ENCODE measurements around the gene ZFAND6. TPM values are rescaled to one million over a fixed set of nuclear protein-coding genes. Genes with fewer than 3 reads are reported as not detected.

Gene ZFAND6
- total RNA-seq, 1 donor from 2014 or later, result 86.7 TPM

DNA sequence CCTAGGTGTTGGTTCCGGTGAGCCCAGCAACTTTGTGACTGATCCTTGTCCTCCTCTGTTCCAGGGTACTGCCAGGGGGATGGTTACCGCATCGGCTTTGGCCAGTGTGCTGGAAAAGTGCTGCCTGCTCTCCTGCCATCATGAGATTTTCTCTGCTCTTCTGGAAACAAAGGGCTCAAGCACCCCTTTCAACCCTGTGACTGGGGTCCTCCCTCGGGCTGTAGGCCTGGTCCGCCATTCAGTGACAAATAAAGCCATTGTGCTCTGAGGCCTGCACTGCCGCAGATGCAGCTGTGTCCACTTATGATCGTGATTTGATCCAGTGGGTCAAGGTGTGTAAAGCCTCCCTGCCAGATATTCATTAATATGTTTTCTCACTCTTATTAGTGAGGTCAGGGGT, 126.6 kb downstream of the ZFAND6 start:
- TF ChIP-seq CTCF (conservative IDR thresholded peaks at IDR 0.05; ENCODE audit: low read depth, low read length), result no peak
- DNase-seq (ENCODE audit: low read depth), result no peak
- no peak overlapping the region for H3K4me3 ChIP-seq (ENCODE audit: low read depth, low read length)

GRCh38 chr15:80186597-80186996, 127.1 kb downstream of the ZFAND6 start:
- no peak for DNase-seq (ENCODE audit: low read depth)
- TF ChIP-seq CTCF (conservative IDR thresholded peaks at IDR 0.05; ENCODE audit: low read depth, low read length), result no peak

More at GRCh38 chr15:80186597-80186996, 127.1 kb downstream of the ZFAND6 start:
- H3K4me3 ChIP-seq (ENCODE audit: low read depth, low read length), result no peak overlapping the region

Other genes with a start within 250 kb of the ZFAND6 start
- 12.5 and 22.9 TPM in 2 replicates for gene MTHFS, start 162.7 kb upstream of the ZFAND6 start, total RNA-seq
- 1.2 and 3.5 TPM in 2 replicates for gene BCL2A1, start 88.5 kb upstream of the ZFAND6 start, total RNA-seq
- gene FAH, start 93.3 kb downstream of the ZFAND6 start, total RNA-seq, result 20.4 and 41.4 TPM in 2 replicates
- not detected in 2 replicates for gene CTXND1, start 192.5 kb downstream of the ZFAND6 start, total RNA-seq

All from epithelial cell of proximal tubule (primary cell).